GM23338 (cell line): Measurements from ENCODE around the gene IGF2R. TPM values are rescaled to one million over a fixed set of nuclear protein-coding genes. Genes with fewer than 3 reads are reported as not detected.

ENCODE experiments used
- ATAC-seq: fragments of 200-7000 bp; cut with Tn5 transposase; 3 replicates; pipeline ENCODE4 v1.9.1; 2020
- DNase-seq: peaks from one replicate; pipeline ENCODE4 v3.0.0-alpha.2; 2015; ENCODE audit warnings: low spot score
- H2AFZ ChIP-seq: fragments of 200-600 bp; sonication (generic); 2 replicates; pipeline ENCODE4 v1.8.0; 2016; ENCODE audit warnings: antibody characterized with exemption, mild to moderate bottlenecking, moderate library complexity
- H3F3A ChIP-seq: fragments of 200-600 bp; sonication (generic); replicated peaks from 2 replicates; pipeline ENCODE4 v1.8.0; 2017; ENCODE audit warnings: antibody characterized with exemption, mixed run types, low read depth
- H3K27ac ChIP-seq: fragments of 200-600 bp; sonication (generic); 2 replicates; pipeline ENCODE4 v1.6.1; 2016; ENCODE audit warnings: low read depth
- H3K27me3 ChIP-seq: fragments of 200-600 bp; sonication (generic); 2 replicates; pipeline ENCODE4 v1.8.0; 2016; ENCODE audit warnings: mild to moderate bottlenecking, mixed run types, moderate library complexity; ENCODE audit not compliant: insufficient read depth
- H3K36me3 ChIP-seq: fragments of 200-600 bp; sonication (generic); 2 replicates; pipeline ENCODE4 v1.8.0; 2016; ENCODE audit warnings: mild to moderate bottlenecking; ENCODE audit not compliant: insufficient read depth
- H3K4me1 ChIP-seq: fragments of 200-600 bp; sonication (generic); 2 replicates; pipeline ENCODE4 v1.8.0; 2016; ENCODE audit warnings: mild to moderate bottlenecking, moderate library complexity; ENCODE audit not compliant: insufficient read depth
- H3K4me2 ChIP-seq: fragments of 200-600 bp; sonication (generic); 2 replicates; pipeline ENCODE4 v1.7.1; 2017; ENCODE audit warnings: mixed run types
- H3K4me3 ChIP-seq: fragments of 200-600 bp; sonication (generic); 2 replicates; pipeline ENCODE4 v1.6.1; 2016; ENCODE audit warnings: mixed run types
- H3K79me2 ChIP-seq: fragments of 200-600 bp; sonication (generic); replicated peaks from 2 replicates; pipeline ENCODE4 v1.8.0; 2017; ENCODE audit warnings: mild to moderate bottlenecking; ENCODE audit not compliant: insufficient read depth
- H3K9me2 ChIP-seq: fragments of 200-600 bp; sonication (generic); 2 replicates; pipeline ENCODE4 v1.8.0; 2017; ENCODE audit not compliant: insufficient read depth
- H4K20me1 ChIP-seq: fragments of 200-600 bp; sonication (generic); replicated peaks from 2 replicates; pipeline ENCODE4 v1.8.0; 2017; ENCODE audit warnings: mild to moderate bottlenecking; ENCODE audit not compliant: insufficient read depth
- H3K27ac Mint-ChIP-seq: 2 replicates; pipeline ENCODE4 v1.8.0; 2020; ENCODE audit warnings: inconsistent platforms, mild to moderate bottlenecking, moderate library complexity, mixed read lengths
- H3K27me3 Mint-ChIP-seq: 3 replicates; pipeline ENCODE4 v1.8.0; 2022; ENCODE audit warnings: low read depth, mild to moderate bottlenecking, moderate library complexity, mixed read lengths, inconsistent platforms; ENCODE audit not compliant: insufficient read depth, poor library complexity
- H3K36me3 Mint-ChIP-seq: 3 replicates; pipeline ENCODE4 v1.8.0; 2021; ENCODE audit warnings: low read depth, mild to moderate bottlenecking, inconsistent platforms, moderate library complexity, mixed read lengths
- H3K4me1 Mint-ChIP-seq: 3 replicates; pipeline ENCODE4 v1.8.0; 2020; ENCODE audit warnings: mild to moderate bottlenecking, inconsistent platforms, mixed read lengths
- H3K4me3 Mint-ChIP-seq: 3 replicates; pipeline ENCODE4 v1.8.0; 2021; ENCODE audit warnings: moderate library complexity, mild to moderate bottlenecking, inconsistent platforms, mixed read lengths
- H3K9me3 Mint-ChIP-seq: 3 replicates; pipeline ENCODE4 v1.8.0; 2020; ENCODE audit warnings: moderate library complexity, mild to moderate bottlenecking, inconsistent platforms, mixed read lengths
- CTCF ChIP-seq, 2 experiments: fragments of 200-600 bp in 1 of 2; sonication (generic) in 1 of 2; conservative IDR thresholded peaks; 2 replicates each; pipeline versions ENCODE4 v1.5.1 to v1.6.1; 2016 to 2017; ENCODE audit warnings: antibody characterized with exemption in 2 of 2, low read depth in 2 of 2, mild to moderate bottlenecking in 2 of 2, moderate library complexity in 1 of 2
- EZH2 ChIP-seq: fragments of 200-600 bp; sonication (generic); IDR thresholded peaks from one replicate; pipeline ENCODE4 v1.8.0; 2017; ENCODE audit warnings: antibody characterized with exemption, mild to moderate bottlenecking, low read depth; ENCODE audit not compliant: unreplicated experiment
- EZH2phosphoT487 ChIP-seq: fragments of 200-600 bp; sonication (generic); IDR thresholded peaks from one replicate; pipeline ENCODE4 v1.8.1; 2018; ENCODE audit warnings: antibody characterized with exemption; ENCODE audit not compliant: unreplicated experiment
- JUNB ChIP-seq: IDR thresholded peaks from one replicate; pipeline ENCODE4 v1.6.1; 2016; ENCODE audit warnings: antibody characterized with exemption; ENCODE audit not compliant: unreplicated experiment
- NANOG ChIP-seq: IDR thresholded peaks from 2 replicates; pipeline ENCODE4 v1.6.1; 2016; ENCODE audit warnings: antibody characterized with exemption, borderline replicate concordance
- POLR2AphosphoS5 ChIP-seq: IDR thresholded peaks from 2 replicates; pipeline ENCODE4 v1.6.1; 2016; ENCODE audit warnings: antibody characterized with exemption, low read depth
- STAT1 ChIP-seq: IDR thresholded peaks from one replicate; pipeline ENCODE4 v1.6.1; 2016; ENCODE audit warnings: antibody characterized with exemption; ENCODE audit not compliant: unreplicated experiment
- ZNF114 ChIP-seq: fragments of 250-450 bp; sonication (Bioruptor Pico); IDR thresholded peaks from 2 replicates; pipeline ENCODE4 v1.5.0; 2020; ENCODE audit warnings: mild to moderate bottlenecking, moderate library complexity
- ZNF331 ChIP-seq: fragments of 250-450 bp; sonication (Bioruptor Pico); IDR thresholded peaks from 2 replicates; pipeline ENCODE4 v1.5.0; 2020; ENCODE audit warnings: low read depth, mild to moderate bottlenecking, moderate library complexity
- ZNF462 ChIP-seq: fragments of 250-450 bp; sonication (Bioruptor Pico); IDR thresholded peaks from 2 replicates; pipeline ENCODE4 v1.5.0; 2020; ENCODE audit warnings: mild to moderate bottlenecking, moderate library complexity
- polyA plus RNA-seq: library from polyadenylated mRNA; unstranded; fragments of >200 nt; fragmentation: Nextera tagmentation; extraction: Ambion mirVana; gene quantifications from 2 replicates; pipeline ENCODE4 v1.2.1, GENCODE V29; 2016
- total RNA-seq: library from RNA; depleted of rRNA; stranded (reverse); fragments of >200 nt; shearing (Covaris generic); gene quantifications from 2 replicates; pipeline ENCODE4 v1.2.3, GENCODE V29; 2014

Gene IGF2R
- total and polyA plus RNA-seq, 2 experiments from 2014 or later = 12.5 to 76.4 TPM

GRCh38 chr6:160101277-160102205, 132.7 kb downstream of the IGF2R start:
- H3K4me3 Mint-ChIP-seq = no peak overlapping the region
- no peak overlapping the region for H2AFZ ChIP-seq
- H3K4me3 ChIP-seq = no peak overlapping the region
- peaks cover 1% of the 10 kb centered on the region for H3K27me3 Mint-ChIP-seq
- no peak for ATAC-seq
- H3K27ac ChIP-seq = peak overlapping the region; percentile 52; the same call in 1 of the 2 replicates
- H4K20me1 ChIP-seq = peaks cover 3% of the 10 kb centered on the region; the same call in 1 of the 2 replicates
- no peaks in the 10 kb centered on the region for H3K27me3 ChIP-seq
- no peak for DNase-seq
- no peaks in the 10 kb centered on the region for H3K9me3 Mint-ChIP-seq
- TF ChIP-seq ZNF114 (no peak), CTCF (conservative IDR thresholded peaks at IDR 0.05; ENCODE audit: low read depth in 2 of 2) (no peak), JUNB (no peak), POLR2AphosphoS5 (no peak), EZH2phosphoT487 (no peak)
- no peaks in the 10 kb centered on the region for H3F3A ChIP-seq
- no peaks in the 10 kb centered on the region for H3K9me2 ChIP-seq
- H3K36me3 ChIP-seq = peaks cover 15% of the 10 kb centered on the region
- H3K36me3 Mint-ChIP-seq = peaks cover 65% of the 10 kb centered on the region
- H3K4me2 ChIP-seq = no peak overlapping the region
- H3K27ac Mint-ChIP-seq = peak overlapping the region; percentile 87
- peaks cover 5% of the 10 kb centered on the region for H3K4me1 Mint-ChIP-seq
- H3K4me1 ChIP-seq = no peaks in the 10 kb centered on the region
- no peaks in the 10 kb centered on the region for H3K79me2 ChIP-seq

GRCh38 chr6:160102399-160102798, 133.5 kb downstream of the IGF2R start:
- Histone ChIP-seq H3F3A (no peaks in the 10 kb centered on the region), H4K20me1 (peaks cover 3% of the 10 kb centered on the region; the same call in 1 of the 2 replicates), H3K4me2 (no peak overlapping the region), H3K79me2 (no peaks in the 10 kb centered on the region), H3K27ac (no peak overlapping the region), H3K9me2 (no peaks in the 10 kb centered on the region), H2AFZ (no peak overlapping the region), H3K36me3 (peaks cover 12% of the 10 kb centered on the region), H3K4me3 (no peak overlapping the region), H3K4me1 (no peaks in the 10 kb centered on the region), H3K27me3 (no peaks in the 10 kb centered on the region)
- H3K9me3 Mint-ChIP-seq = no peaks in the 10 kb centered on the region
- DNase-seq (no peak), ATAC-seq (no peak)
- peak overlapping the region; percentile 48; the same call in 1 of the 2 replicates for H3K27ac Mint-ChIP-seq
- peaks cover 5% of the 10 kb centered on the region for H3K4me1 Mint-ChIP-seq
- H3K4me3 Mint-ChIP-seq = no peak overlapping the region
- H3K36me3 Mint-ChIP-seq = peaks cover 60% of the 10 kb centered on the region
- H3K27me3 Mint-ChIP-seq = peaks cover 1% of the 10 kb centered on the region
- TF ChIP-seq STAT1 = no peak
- TF ChIP-seq ZNF462 (CRISPR knock-in tag) = no peak
- TF ChIP-seq EZH2 = no peak
- no peak for TF ChIP-seq CTCF (conservative IDR thresholded peaks at IDR 0.05; ENCODE audit: low read depth in 2 of 2)
- TF ChIP-seq NANOG = no peak
- TF ChIP-seq EZH2phosphoT487 = no peak
- TF ChIP-seq JUNB = no peak
- no peak for TF ChIP-seq ZNF331
- no peak for TF ChIP-seq POLR2AphosphoS5
- no peak for TF ChIP-seq ZNF114
